Ovary (tissue), 9 donors: ENCODE measurements around the gene VPS35L. TPM values are rescaled to one million over a fixed set of nuclear protein-coding genes. Genes with fewer than 3 reads are reported as not detected.

Experiments
- DNase-seq, 5 donors: peaks; one replicate each; pipeline ENCODE4 v3.0.0-alpha.2; 2019 to 2020
- H3K27ac ChIP-seq, 2 donors: fragments of 200-600 bp; one replicate each; pipeline versions ENCODE4 v1.5.1 to v1.8.0; 2019 to 2022
- H3K27me3 ChIP-seq: fragments of 200-600 bp; one replicate; pipeline ENCODE4 v1.8.0; 2022
- H3K36me3 ChIP-seq: fragments of 200-600 bp; sonication (generic); one replicate; pipeline ENCODE4 v1.5.1; 2019
- H3K4me1 ChIP-seq: one replicate; pipeline ENCODE4 v1.8.1; 2013; ENCODE audit warnings: mild to moderate bottlenecking, moderate library complexity; ENCODE audit not compliant: insufficient read depth
- H3K4me3 ChIP-seq: fragments of 200-600 bp; sonication (generic); one replicate; pipeline ENCODE4 v1.5.1; 2017
- H3K9me3 ChIP-seq, 2 donors: fragments of 200-600 bp in 1 of 2; sonication (generic) in 1 of 2; one replicate each; pipeline versions ENCODE4 v1.5.1 to v1.8.1; 2013 to 2019; ENCODE audit warnings: mild to moderate bottlenecking in 1 of 2, moderate library complexity in 1 of 2
- EP300 ChIP-seq: sonication (generic); formaldehyde crosslinking; IDR thresholded peaks from one replicate; pipeline ENCODE4 v1.6.1; 2017; ENCODE audit warnings: antibody characterized with exemption
- POLR2A ChIP-seq: fragments of 450-650 bp; IDR thresholded peaks from one replicate; pipeline ENCODE4 v1.6.1; 2017; ENCODE audit warnings: antibody characterized with exemption, mild to moderate bottlenecking, moderate library complexity
- WGBS, 3 donors: extraction: QIAGEN DNeasy Blood & Tissue Kit in 1 of 3; methylation state at CpG; one replicate each; pipeline versions ENCODE4 v1.1.5 to v1.1.7; 2013 to 2017; 5-methylcytosine and 5-hydroxymethylcytosine counted together
- intact Hi-C, 4 donors: fragments of 100-400 bp; cut with DNase I; formaldehyde crosslinking; loops; one replicate each; pipeline versions ENCODE4 v1.11.0 to v1.15.1; 2022 to 2023
- polyA plus RNA-seq, 2 donors: library from polyadenylated mRNA; stranded (reverse); fragments of 200-250 nt in 1 of 2; fragments of 350-450 nt in 1 of 2; fragmentation: Illumina TruSeq in 1 of 2; extraction: RNeasy Lipid Tissue Mini Kit (QIAGEN cat#74804) in 1 of 2; gene quantifications; one replicate each; pipeline ENCODE4 v1.2.3, GENCODE V29; 2013 to 2014
- total RNA-seq, 7 donors: library from RNA; depleted of rRNA in 2 of 7; stranded (reverse); fragments of >200 nt in 2 of 7; fragmentation: NEBNext Ultra II Directional in 3 of 7; extraction: Animal tissue kit (Norgen Biotek cat#: 25700) in 3 of 7; gene quantifications; one replicate each; pipeline versions ENCODE4 v1.1.0 to v1.2.4, GENCODE V29; 2016 to 2023
- TF ChIP-seq, protein P1 (sequence below), 3 donors: fragments of 450-650 bp in 2 of 3; fragments of 200-600 bp in 1 of 3; IDR thresholded peaks; one replicate each; pipeline versions ENCODE4 v1.5.1 to v1.8.0; 2016 to 2022; ENCODE audit warnings: antibody characterized with exemption in 3 of 3, mild to moderate bottlenecking in 1 of 3
- donor health status: DM: no; HTN: no; CAD: no; lungs with moderate emphysema.
- donor health status: DM: no; HTN: no; CAD: no.
- donor health status: Bipolar disorder and iron deficiency.
- donor health status: DM: yes; HTN: yes; CAD: no.
- donor health status: DM: no; HTN: no; CAD: no.
- donor health status: DM: yes; HTN: yes; CAD: no.

The VPS35L gene
- total and polyA plus RNA-seq, 9 donors: 28.6 to 69.6 (median 50.7) TPM

DNA sequence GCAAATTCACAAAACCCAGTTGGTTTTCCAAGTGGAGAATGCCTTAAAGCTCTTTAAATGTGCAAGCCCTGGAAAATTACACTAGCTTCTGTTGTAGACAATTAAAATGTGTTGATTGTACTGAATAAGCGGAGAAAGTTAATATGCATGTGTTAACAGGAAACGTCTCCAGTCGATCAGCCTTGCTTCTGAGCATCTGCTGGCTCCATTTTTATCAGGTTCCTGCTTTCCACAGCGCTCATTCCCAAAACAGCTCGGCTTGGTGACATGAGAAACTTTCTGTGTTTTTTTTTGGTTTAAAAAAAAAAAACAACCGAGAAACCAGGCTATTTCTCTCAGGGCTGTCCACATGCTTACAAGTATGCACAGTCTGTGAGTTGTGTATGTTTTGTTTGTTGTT is 60.7 kb downstream of the VPS35L start:
- no peaks in the 10 kb centered on the region for H3K36me3 ChIP-seq

GRCh38 chr16:19618876-19619275 is 63.4 kb downstream of the VPS35L start:
- Histone ChIP-seq H3K27ac (no peak overlapping the region), H3K36me3 (no peaks in the 10 kb centered on the region), H3K4me1 (peaks cover 9% of the 10 kb centered on the region), H3K9me3 (no peaks in the 10 kb centered on the region), H3K27me3 (no peaks in the 10 kb centered on the region), H3K4me3 (no peak overlapping the region)
- WGBS, 3 donors: 95 to 96% (median 96%) methylated on average over 9 of the region's 9 CpGs
- intact Hi-C loops: loop anchor here in 1 of 4 donors (10.0 kb wide), 1 partner anchor 86 kb away; no protein-coding TSS in a partner anchor
- DNase-seq: no peak
- TF ChIP-seq EP300 (no peak), POLR2A (no peak)
- TF ChIP-seq, protein P1, sequence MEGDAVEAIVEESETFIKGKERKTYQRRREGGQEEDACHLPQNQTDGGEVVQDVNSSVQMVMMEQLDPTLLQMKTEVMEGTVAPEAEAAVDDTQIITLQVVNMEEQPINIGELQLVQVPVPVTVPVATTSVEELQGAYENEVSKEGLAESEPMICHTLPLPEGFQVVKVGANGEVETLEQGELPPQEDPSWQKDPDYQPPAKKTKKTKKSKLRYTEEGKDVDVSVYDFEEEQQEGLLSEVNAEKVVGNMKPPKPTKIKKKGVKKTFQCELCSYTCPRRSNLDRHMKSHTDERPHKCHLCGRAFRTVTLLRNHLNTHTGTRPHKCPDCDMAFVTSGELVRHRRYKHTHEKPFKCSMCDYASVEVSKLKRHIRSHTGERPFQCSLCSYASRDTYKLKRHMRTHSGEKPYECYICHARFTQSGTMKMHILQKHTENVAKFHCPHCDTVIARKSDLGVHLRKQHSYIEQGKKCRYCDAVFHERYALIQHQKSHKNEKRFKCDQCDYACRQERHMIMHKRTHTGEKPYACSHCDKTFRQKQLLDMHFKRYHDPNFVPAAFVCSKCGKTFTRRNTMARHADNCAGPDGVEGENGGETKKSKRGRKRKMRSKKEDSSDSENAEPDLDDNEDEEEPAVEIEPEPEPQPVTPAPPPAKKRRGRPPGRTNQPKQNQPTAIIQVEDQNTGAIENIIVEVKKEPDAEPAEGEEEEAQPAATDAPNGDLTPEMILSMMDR (IDR thresholded peaks at IDR 0.05): no peak

More for the DNA sequence above, 60.7 kb downstream of the VPS35L start:
- Histone ChIP-seq H3K4me1 (peaks cover 13% of the 10 kb centered on the region), H3K27me3 (no peaks in the 10 kb centered on the region), H3K27ac (no peak overlapping the region), H3K9me3 (no peaks in the 10 kb centered on the region), H3K4me3 (no peak overlapping the region)
- TF ChIP-seq, protein P1 (IDR thresholded peaks at IDR 0.05): no peak
- no peak for TF ChIP-seq EP300
- TF ChIP-seq POLR2A: no peak
- WGBS, 3 donors: 31 to 56% (median 47%) methylated on average over 6 of the region's 6 CpGs
- DNase-seq: no peak
- intact Hi-C loops: loop anchor here in 1 of 4 donors (10.0 kb wide), 1 partner anchor 89 kb away; no protein-coding TSS in a partner anchor

DNA sequence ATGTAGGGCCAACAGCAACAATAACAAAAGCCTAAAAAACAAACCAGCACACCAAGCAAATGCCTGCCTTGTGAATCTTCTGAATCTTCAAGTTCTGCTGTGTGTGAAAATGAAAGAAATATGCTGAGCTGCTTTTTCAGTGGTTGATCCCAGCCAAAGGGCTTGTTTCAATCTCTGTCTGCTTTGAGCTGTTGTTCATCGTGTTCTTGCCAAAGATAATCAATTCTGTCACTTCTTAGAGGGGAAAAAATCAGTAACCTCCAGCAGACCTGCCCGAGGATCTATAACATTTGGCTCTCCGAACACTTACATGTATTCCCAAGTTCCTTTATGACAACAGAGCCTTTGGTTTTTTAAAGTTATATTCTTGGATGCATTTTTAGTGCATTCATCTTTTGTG is 65.9 kb downstream of the VPS35L start:
- Histone ChIP-seq H3K4me3 (no peak overlapping the region), H3K27ac (no peak overlapping the region), H3K9me3 (no peaks in the 10 kb centered on the region), H3K27me3 (no peaks in the 10 kb centered on the region), H3K4me1 (peaks cover 2% of the 10 kb centered on the region), H3K36me3 (no peaks in the 10 kb centered on the region)
- DNase-seq: no peak
- WGBS, 3 donors: 73 to 86% (median 73%) methylated on average over 3 of the region's 3 CpGs
- intact Hi-C loops: no loop called here
- TF ChIP-seq, protein P1 (IDR thresholded peaks at IDR 0.05): no peak
- TF ChIP-seq POLR2A: no peak
- TF ChIP-seq EP300: no peak

DNA sequence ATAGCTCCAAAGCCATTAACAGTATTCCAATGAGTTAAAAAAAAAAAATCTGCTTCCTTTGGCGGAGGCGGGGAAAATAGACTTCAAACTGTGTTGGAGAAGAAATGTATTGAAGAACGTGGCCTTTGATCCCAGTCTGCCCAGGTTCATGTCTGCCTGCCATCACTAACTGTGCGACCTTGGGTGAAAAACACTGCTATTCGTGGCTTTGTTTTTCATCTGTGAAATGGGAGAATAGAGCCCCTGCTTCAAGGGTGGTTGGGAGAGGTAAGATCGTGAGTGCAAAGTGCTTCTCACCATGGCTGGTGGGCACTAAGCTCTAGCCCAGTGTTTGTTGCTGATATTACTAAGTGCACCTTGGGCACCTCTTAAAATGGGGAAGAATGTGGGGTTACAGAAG is 69.5 kb downstream of the VPS35L start:
- H3K36me3 ChIP-seq: no peaks in the 10 kb centered on the region
- intact Hi-C loops: no loop called here
- WGBS, 3 donors: 89 to 94% (median 92%) methylated on average over 6 of the region's 6 CpGs

More for the DNA sequence above, 69.5 kb downstream of the VPS35L start:
- H3K4me3 ChIP-seq: no peak overlapping the region
- no peaks in the 10 kb centered on the region for H3K27me3 ChIP-seq
- no peak overlapping the region for H3K27ac ChIP-seq
- no peak for DNase-seq
- TF ChIP-seq, protein P1 (IDR thresholded peaks at IDR 0.05): no peak
- TF ChIP-seq POLR2A: no peak
- no peak for TF ChIP-seq EP300
- H3K9me3 ChIP-seq: no peaks in the 10 kb centered on the region
- H3K4me1 ChIP-seq: no peaks in the 10 kb centered on the region
